A549 (cell line): Measurements from ENCODE around the gene SLC43A1.

Source experiments
- CHD4 ChIP-seq: fragments of 200-600 bp; sonication (generic); IDR thresholded peaks from 2 replicates; pipeline ENCODE4 v1.6.1; 2016; ENCODE audit warnings: antibody characterized with exemption, mild to moderate bottlenecking, borderline replicate concordance
- EP300 ChIP-seq, 2 experiments: fragments of >200 bp; sonication (Bioruptor Twin); formaldehyde crosslinking; IDR thresholded peaks; 2 replicates in 1 of 2; 3 replicates in 1 of 2; pipeline ENCODE4 v1.6.1; 2016 to 2017
- ESRRA ChIP-seq: fragments of 150-350 bp; IDR thresholded peaks from 2 replicates; pipeline ENCODE4 v1.6.1; 2014; ENCODE audit warnings: mild to moderate bottlenecking, low read length, borderline replicate concordance
- FOSL2 ChIP-seq, 2 experiments: fragments of 450-650 bp in 1 of 2; fragments of >200 bp in 1 of 2; sonication (Bioruptor Twin) in 1 of 2; formaldehyde crosslinking; IDR thresholded peaks; 2 replicates each; pipeline versions ENCODE4 v1.5.0 to v1.6.1; 2016 to 2020; ENCODE audit warnings: mild to moderate bottlenecking in 1 of 2, moderate library complexity in 1 of 2
- FOXS1 ChIP-seq: fragments of 250-450 bp; sonication (Bioruptor Pico); IDR thresholded peaks from 2 replicates; pipeline ENCODE4 v1.5.0; 2020; ENCODE audit warnings: mild to moderate bottlenecking, moderate library complexity
- HOXB13 ChIP-seq: fragments of 250-450 bp; sonication (Bioruptor Pico); IDR thresholded peaks from 2 replicates; pipeline ENCODE4 v1.5.0; 2020; ENCODE audit warnings: low read depth, mild to moderate bottlenecking, moderate library complexity
- JUNB ChIP-seq: fragments of >200 bp; sonication (Bioruptor Twin); formaldehyde crosslinking; IDR thresholded peaks from 2 replicates; pipeline ENCODE4 v1.6.1; 2016
- NFE2L2 ChIP-seq: fragments of 150-350 bp; conservative IDR thresholded peaks from 2 replicates; pipeline ENCODE4 v1.6.1; 2014; ENCODE audit warnings: low read length
- NPAS2 ChIP-seq: fragments of 250-450 bp; sonication (Bioruptor Pico); IDR thresholded peaks from 2 replicates; pipeline ENCODE4 v1.8.0; 2022; ENCODE audit warnings: mild to moderate bottlenecking, moderate library complexity, borderline replicate concordance
- POLR2A ChIP-seq: IDR thresholded peaks from 2 replicates; pipeline ENCODE4 v1.6.1; 2012; ENCODE audit warnings: mild to moderate bottlenecking, low read length
- RFX5 ChIP-seq: fragments of 450-650 bp; IDR thresholded peaks from 2 replicates; pipeline ENCODE4 v1.7.1; 2014; ENCODE audit warnings: antibody characterized with exemption, mild to moderate bottlenecking, moderate library complexity
- TF ChIP-seq, protein P1 (sequence below): fragments of >200 bp; sonication (Bioruptor Twin); formaldehyde crosslinking; IDR thresholded peaks from 3 replicates; pipeline ENCODE4 v1.5.1; 2016
- TF ChIP-seq, protein P2 (sequence below): fragments of 150-350 bp; IDR thresholded peaks from 2 replicates; pipeline ENCODE4 v1.6.1; 2014; ENCODE audit warnings: low read depth, mild to moderate bottlenecking, low read length
- TF ChIP-seq, protein P3 (sequence below): IDR thresholded peaks from 2 replicates; pipeline ENCODE4 v1.6.1; 2012

DNA sequence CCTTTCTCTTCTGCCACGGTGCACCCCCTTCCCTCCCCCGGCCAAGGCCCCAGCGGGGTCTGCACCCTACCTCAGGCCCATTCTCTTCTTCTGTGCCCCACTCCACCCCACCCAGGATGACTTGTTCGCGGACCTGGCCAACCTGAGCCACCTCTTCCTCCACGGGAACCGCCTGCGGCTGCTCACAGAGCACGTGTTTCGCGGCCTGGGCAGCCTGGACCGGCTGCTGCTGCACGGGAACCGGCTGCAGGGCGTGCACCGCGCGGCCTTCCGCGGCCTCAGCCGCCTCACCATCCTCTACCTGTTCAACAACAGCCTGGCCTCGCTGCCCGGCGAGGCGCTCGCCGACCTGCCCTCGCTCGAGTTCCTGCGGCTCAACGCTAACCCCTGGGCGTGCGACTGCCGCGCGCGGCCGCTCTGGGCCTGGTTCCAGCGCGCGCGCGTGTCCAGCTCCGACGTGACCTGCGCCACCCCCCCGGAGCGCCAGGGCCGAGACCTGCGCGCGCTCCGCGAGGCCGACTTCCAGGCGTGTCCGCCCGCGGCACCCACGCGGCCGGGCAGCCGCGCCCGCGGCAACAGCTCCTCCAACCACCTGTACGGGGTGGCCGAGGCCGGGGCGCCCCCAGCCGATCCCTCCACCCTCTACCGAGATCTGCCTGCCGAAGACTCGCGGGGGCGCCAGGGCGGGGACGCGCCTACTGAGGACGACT, 39.3 kb downstream of the SLC43A1 start:
- TF ChIP-seq, protein P1, sequence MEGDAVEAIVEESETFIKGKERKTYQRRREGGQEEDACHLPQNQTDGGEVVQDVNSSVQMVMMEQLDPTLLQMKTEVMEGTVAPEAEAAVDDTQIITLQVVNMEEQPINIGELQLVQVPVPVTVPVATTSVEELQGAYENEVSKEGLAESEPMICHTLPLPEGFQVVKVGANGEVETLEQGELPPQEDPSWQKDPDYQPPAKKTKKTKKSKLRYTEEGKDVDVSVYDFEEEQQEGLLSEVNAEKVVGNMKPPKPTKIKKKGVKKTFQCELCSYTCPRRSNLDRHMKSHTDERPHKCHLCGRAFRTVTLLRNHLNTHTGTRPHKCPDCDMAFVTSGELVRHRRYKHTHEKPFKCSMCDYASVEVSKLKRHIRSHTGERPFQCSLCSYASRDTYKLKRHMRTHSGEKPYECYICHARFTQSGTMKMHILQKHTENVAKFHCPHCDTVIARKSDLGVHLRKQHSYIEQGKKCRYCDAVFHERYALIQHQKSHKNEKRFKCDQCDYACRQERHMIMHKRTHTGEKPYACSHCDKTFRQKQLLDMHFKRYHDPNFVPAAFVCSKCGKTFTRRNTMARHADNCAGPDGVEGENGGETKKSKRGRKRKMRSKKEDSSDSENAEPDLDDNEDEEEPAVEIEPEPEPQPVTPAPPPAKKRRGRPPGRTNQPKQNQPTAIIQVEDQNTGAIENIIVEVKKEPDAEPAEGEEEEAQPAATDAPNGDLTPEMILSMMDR: no peak
- TF ChIP-seq RFX5 (no peak), POLR2A (no peak), EP300 (IDR thresholded peaks at IDR 0.05) (no peak), NFE2L2 (no peak), FOSL2 (IDR thresholded peaks at IDR 0.05) (no peak), FOSL2 (CRISPR knock-in tag; IDR thresholded peaks at IDR 0.05) (no peak), HOXB13 (CRISPR knock-in tag) (no peak), JUNB (no peak), ESRRA (no peak), CHD4 (no peak), NPAS2 (CRISPR knock-in tag) (no peak), FOXS1 (no peak)
- TF ChIP-seq, protein P2, sequence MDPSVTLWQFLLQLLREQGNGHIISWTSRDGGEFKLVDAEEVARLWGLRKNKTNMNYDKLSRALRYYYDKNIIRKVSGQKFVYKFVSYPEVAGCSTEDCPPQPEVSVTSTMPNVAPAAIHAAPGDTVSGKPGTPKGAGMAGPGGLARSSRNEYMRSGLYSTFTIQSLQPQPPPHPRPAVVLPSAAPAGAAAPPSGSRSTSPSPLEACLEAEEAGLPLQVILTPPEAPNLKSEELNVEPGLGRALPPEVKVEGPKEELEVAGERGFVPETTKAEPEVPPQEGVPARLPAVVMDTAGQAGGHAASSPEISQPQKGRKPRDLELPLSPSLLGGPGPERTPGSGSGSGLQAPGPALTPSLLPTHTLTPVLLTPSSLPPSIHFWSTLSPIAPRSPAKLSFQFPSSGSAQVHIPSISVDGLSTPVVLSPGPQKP: no peak
- TF ChIP-seq, protein P3, sequence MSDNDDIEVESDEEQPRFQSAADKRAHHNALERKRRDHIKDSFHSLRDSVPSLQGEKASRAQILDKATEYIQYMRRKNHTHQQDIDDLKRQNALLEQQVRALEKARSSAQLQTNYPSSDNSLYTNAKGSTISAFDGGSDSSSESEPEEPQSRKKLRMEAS: no peak
